Measurements from ENCODE around the gene NDE1. TPM values are rescaled to one million over a fixed set of nuclear protein-coding genes. Genes with fewer than 3 reads are reported as not detected.

NDE1 gene
- polyA plus RNA-seq, 3 donors from 2014 or later: 3.8 to 55.1 (median 16.8) TPM

DNA sequence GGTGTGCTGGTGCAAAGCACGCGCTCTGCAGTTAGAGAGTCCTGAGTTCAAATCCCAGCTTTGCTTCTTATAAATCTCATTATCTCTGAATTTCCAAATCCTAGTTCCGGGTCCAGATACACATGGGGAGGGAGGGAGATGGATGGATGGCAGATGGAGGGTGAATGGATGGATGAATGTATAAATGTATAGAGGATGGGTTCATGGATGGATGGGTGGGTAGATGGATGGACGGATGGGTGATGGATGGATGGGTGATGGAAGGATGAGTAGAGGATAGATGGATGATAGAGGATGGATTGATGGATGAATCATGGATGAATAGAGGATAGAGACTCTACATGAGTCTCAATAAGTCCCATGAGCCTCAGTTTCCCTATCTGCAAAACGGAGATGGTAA, 116.9 kb downstream of the NDE1 start:
- Mint-ChIP-seq H3K9me3 (no peaks in the 10 kb centered on the region), H3K4me1 (peaks cover 2 to 4% of the 10 kb centered on the region in 2 donors)

DNA sequence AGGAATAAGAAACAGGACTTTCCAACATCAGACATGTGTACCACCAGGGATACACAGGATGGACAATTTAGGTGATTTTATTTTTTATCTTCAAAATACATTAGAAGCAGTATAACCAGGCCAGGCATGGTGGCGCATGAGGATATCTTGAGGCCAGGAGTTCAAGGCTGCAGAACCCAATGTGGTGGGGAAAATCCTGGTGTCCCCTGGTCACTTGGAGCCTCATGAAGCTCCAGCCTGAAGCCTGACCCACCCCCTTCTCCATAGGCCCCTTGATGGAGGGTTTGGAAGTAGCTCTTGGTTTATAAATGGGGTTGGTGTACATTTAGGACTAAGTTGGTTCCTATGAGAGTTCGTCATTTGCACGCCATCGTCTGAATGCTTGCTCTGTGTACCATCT, 118.2 kb downstream of the NDE1 start:
- H3K9me3 Mint-ChIP-seq: no peaks in the 10 kb centered on the region
- H3K27ac Mint-ChIP-seq: no peak overlapping the region
- H3K36me3 Mint-ChIP-seq: no peaks in the 10 kb centered on the region
- DNase-seq: no peak
- H3K4me1 Mint-ChIP-seq: peaks cover 2 to 4% of the 10 kb centered on the region in 2 donors
- H3K27me3 Mint-ChIP-seq (ENCODE audit: low read depth in 3 of 3): peaks cover 0 to 8% (median 1%) of the 10 kb centered on the region in 3 donors
- H3K4me3 Mint-ChIP-seq: no peak overlapping the region

More for the DNA sequence above, 116.9 kb downstream of the NDE1 start:
- Mint-ChIP-seq H3K27ac (peak overlapping the region in 1 of 6 donors; percentile 6), H3K36me3 (no peaks in the 10 kb centered on the region), H3K4me3 (no peak overlapping the region), H3K27me3 (ENCODE audit: low read depth in 3 of 3) (peaks cover 1 to 8% (median 5%) of the 10 kb centered on the region in 3 donors)
- no peak for DNase-seq

DNA sequence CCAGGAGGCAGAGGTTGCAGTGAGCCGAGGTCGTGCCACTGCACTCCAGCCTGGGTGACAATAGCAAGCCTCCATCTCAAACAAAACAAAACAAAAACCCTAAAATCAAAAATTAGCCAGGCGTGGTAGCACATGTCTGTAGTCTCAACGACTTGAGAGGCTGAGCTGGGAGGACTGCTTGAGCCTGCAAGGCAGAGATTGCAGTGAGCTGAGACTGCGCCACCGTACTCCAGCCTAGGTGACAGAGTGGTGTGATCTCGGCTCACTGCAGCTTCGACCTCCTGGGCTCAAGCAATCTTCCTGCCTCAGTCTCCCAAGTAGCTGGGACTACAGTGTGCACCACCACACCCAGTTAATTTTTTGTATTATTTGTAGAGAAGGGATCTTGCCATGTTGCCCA, 119.2 kb downstream of the NDE1 start:
- Mint-ChIP-seq H3K36me3 (no peaks in the 10 kb centered on the region), H3K9me3 (no peaks in the 10 kb centered on the region), H3K4me1 (peaks cover 2 to 4% of the 10 kb centered on the region in 2 donors), H3K4me3 (no peak overlapping the region), H3K27me3 (ENCODE audit: low read depth in 3 of 3) (peaks cover 0 to 8% (median 1%) of the 10 kb centered on the region in 3 donors), H3K27ac (no peak overlapping the region)
- DNase-seq: no peak

DNA sequence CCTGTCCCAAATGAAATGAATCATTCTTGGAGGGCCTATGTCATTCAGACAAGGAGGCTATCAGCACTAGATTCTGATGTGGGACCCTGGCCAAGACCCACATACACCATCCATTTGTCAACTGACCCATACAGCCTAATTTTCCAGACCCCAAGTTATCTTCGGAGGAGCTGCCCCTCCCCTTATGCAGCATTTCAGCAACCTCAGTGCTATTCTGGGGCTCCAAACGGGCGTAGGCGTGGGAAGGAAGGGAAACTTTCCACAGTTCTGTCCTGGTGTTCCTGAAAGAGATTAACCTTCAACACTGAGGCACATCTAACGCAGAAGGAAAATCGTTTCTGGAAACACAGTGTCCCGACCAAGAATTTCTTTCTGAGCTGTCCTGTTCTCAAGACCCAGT, 120.1 kb downstream of the NDE1 start:
- Mint-ChIP-seq H3K27ac (no peak overlapping the region), H3K36me3 (no peaks in the 10 kb centered on the region), H3K4me3 (no peak overlapping the region), H3K27me3 (ENCODE audit: low read depth in 3 of 3) (peaks cover 0 to 8% (median 1%) of the 10 kb centered on the region in 3 donors), H3K9me3 (no peaks in the 10 kb centered on the region), H3K4me1 (peaks cover 2 to 4% of the 10 kb centered on the region in 2 donors)
- DNase-seq: no peak

DNA sequence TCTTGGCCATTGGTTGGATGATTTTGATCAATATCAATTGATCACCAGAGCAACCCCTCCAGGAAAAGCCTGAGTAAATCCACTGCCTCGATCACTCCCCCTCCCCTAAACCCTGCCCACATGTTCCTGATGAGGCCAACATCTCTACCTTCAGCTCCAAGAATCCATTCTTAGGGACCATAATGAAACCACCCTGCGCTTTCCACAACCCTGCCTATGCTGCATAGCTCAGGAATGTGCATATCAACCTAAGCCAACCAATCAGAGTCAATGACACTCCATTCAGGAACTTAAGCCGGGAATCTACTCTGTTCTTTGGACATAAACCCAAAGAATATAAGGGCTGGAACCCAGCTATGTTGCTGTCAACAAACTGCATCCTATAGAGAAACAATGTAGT, 120.5 kb downstream of the NDE1 start:
- no peaks in the 10 kb centered on the region for H3K36me3 Mint-ChIP-seq
- DNase-seq: no peak
- no peaks in the 10 kb centered on the region for H3K9me3 Mint-ChIP-seq
- peaks cover 0 to 8% (median 1%) of the 10 kb centered on the region in 3 donors for H3K27me3 Mint-ChIP-seq (ENCODE audit: low read depth in 3 of 3)
- no peak overlapping the region for H3K4me3 Mint-ChIP-seq
- peaks cover 2 to 4% of the 10 kb centered on the region in 2 donors for H3K4me1 Mint-ChIP-seq
- no peak overlapping the region for H3K27ac Mint-ChIP-seq

DNA sequence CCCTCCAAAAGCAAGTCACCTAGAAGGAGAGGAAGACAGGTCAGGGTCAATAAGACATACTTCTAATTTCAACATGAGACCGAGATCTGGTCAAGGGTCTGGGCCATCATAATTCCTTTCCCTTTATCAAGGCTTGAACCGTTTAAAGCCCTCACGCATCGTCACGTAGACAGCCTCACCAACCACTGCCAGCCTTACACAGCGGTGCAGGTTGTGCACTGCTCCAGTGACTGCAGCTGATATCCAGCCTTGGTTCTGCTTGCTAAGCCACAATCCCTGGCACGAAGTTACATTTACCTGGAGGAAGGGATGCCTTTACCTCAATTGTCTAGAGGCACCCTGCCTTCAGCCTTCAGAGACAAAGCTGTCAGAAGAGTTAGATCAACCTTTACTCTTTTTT, 121.6 kb downstream of the NDE1 start:
- Mint-ChIP-seq H3K9me3 (no peaks in the 10 kb centered on the region), H3K4me3 (no peak overlapping the region), H3K36me3 (no peaks in the 10 kb centered on the region), H3K27ac (no peak overlapping the region), H3K27me3 (ENCODE audit: low read depth in 3 of 3) (peaks cover 0 to 3% (median 1%) of the 10 kb centered on the region in 3 donors), H3K4me1 (no peaks in the 10 kb centered on the region)
- DNase-seq: no peak

DNA sequence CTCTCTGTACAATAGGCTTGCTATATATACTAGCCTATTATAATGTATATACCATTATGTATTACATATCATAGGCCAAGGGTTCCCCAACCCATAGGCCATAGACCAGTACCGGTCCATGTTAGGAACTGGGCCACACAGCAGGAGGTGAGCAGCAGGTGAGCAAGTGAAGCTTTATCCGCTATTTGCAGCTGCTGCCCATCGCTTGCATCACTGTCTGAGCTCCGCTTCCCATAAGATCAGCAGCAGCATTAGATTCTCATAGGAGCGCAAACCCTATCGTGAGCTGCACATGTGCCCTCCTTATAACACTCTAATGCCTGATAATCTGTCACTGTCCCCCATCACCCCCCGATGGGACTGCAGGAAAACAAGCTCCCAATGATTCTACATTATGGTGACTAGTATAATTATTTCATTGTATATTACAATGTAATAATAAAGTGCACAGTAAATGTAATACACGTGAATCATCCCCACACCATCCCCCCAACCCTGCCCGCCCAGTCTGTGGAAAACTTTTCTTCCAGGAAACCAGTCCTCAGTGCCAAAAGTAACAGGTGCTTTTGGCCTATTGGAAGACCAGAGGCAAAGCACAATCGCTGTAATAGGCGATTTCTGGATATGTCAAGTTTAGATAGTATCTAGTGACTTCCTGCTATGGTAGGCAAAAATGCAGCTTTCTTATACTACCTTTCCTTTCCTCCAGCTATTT, 122.7 kb downstream of the NDE1 start:
- Mint-ChIP-seq H3K4me1 (no peaks in the 10 kb centered on the region), H3K4me3 (no peak overlapping the region), H3K27me3 (ENCODE audit: low read depth in 3 of 3) (peaks cover 0 to 1% (median 1%) of the 10 kb centered on the region in 3 donors), H3K27ac (no peak overlapping the region), H3K9me3 (no peaks in the 10 kb centered on the region), H3K36me3 (no peaks in the 10 kb centered on the region)
- no peak for DNase-seq

DNA sequence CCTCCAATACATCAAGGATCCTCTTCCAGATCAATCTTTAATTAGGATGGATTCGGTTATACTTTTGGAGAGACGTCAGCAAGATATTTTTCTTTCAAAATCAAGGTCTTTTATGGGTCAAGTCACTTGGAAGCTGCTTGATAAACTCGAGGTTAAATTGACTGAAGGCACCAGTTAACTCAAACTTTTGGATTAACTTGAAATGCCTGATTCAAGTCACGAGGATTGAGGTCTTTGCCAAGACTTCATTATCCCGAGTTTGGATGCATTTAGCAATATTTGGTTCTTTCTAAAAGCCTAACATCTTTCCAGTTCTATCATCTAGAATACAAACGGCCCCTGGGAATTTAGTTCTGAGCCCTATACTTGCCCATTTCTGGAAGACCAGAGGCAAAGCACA, 123.9 kb downstream of the NDE1 start:
- Mint-ChIP-seq H3K36me3 (no peaks in the 10 kb centered on the region), H3K4me1 (no peaks in the 10 kb centered on the region), H3K9me3 (no peaks in the 10 kb centered on the region), H3K4me3 (no peak overlapping the region), H3K27me3 (ENCODE audit: low read depth in 3 of 3) (peaks cover 0 to 1% (median 0%) of the 10 kb centered on the region in 3 donors), H3K27ac (no peak overlapping the region)
- no peak for DNase-seq

DNA sequence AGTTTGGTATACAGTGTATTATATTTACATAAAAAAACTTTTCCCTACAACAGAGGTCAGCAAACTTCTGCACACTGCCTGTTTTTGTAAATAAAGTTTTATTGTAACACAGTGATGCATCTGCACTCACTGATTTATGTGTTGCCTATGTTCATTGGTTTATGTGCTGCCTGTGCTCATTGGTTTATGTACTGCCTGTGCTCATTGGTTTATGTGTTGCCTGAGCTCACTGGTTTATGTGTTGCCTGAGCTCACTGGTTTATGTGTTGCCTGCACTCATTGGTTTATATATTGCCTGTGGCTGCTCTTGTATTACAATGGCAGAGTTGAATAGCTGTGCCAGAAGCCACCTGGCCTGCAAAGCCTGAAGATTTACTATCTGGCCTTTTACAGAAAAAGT, 125.2 kb downstream of the NDE1 start:
- Mint-ChIP-seq H3K36me3 (no peaks in the 10 kb centered on the region), H3K9me3 (no peaks in the 10 kb centered on the region), H3K4me3 (no peak overlapping the region), H3K27ac (no peak overlapping the region), H3K27me3 (ENCODE audit: low read depth in 3 of 3) (peaks cover 0 to 1% (median 1%) of the 10 kb centered on the region in 3 donors), H3K4me1 (no peaks in the 10 kb centered on the region)
- no peak for DNase-seq

DNA sequence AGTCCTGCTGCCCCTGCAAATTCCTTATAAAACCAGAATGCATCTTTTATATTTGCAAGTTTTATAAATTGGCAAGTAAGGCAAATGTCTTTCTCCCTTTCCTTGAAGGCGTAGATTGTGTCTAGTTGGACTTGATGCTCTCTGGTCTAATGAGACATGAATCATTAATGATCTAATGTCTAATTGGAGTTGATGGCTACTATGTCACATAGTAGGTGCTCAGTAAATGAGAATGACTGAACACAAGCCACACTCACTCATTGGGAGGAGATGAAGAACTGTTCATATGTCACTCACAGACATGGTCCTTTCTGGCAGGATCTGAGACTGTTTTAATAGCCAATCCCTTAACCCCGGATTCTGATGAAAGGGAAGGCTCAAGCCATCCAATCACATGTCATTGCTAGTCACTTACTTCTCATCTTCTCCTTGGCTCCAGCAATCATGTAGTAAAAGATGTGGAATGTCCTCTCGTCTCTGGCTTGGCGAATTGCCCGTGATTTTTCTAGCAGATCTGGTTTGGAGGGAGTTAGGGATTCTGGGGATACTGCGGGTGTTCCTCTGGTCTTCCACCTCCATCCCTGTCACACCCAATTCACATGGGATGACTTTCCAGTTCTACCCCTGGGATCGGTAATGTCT, 125.7 kb downstream of the NDE1 start:
- no peak overlapping the region for H3K27ac Mint-ChIP-seq
- no peak overlapping the region for H3K4me3 Mint-ChIP-seq
- no peak for DNase-seq
- H3K9me3 Mint-ChIP-seq: no peaks in the 10 kb centered on the region
- peaks cover 0 to 1% (median 1%) of the 10 kb centered on the region in 3 donors for H3K27me3 Mint-ChIP-seq (ENCODE audit: low read depth in 3 of 3)
- H3K4me1 Mint-ChIP-seq: no peaks in the 10 kb centered on the region
- no peaks in the 10 kb centered on the region for H3K36me3 Mint-ChIP-seq

Other genes with a start within 250 kb of the NDE1 start
- 1 to 10 TPM; 1.9 to 4.4 (median 3.0) TPM for gene BMERB1, start 215.7 kb upstream of the NDE1 start, polyA plus RNA-seq
- gene MARF1, start 7.1 kb upstream of the NDE1 start, polyA plus RNA-seq: 10 to 100 TPM in 1 of 3 donors, 1 to 10 TPM in 2; 3.0 to 13.3 (median 4.0) TPM
- 1 to 10 TPM in 1 of 3 donors, under 1 TPM in 1, not detected in 1; 0.32 to 1.6 TPM for gene MYH11, start 206.8 kb downstream of the NDE1 start, polyA plus RNA-seq
- gene CEP20, start 238.4 kb downstream of the NDE1 start, polyA plus RNA-seq: 10 to 100 TPM; 32.2 to 41.9 (median 35.8) TPM